ENCODE results near the gene RADIL.

DNA sequence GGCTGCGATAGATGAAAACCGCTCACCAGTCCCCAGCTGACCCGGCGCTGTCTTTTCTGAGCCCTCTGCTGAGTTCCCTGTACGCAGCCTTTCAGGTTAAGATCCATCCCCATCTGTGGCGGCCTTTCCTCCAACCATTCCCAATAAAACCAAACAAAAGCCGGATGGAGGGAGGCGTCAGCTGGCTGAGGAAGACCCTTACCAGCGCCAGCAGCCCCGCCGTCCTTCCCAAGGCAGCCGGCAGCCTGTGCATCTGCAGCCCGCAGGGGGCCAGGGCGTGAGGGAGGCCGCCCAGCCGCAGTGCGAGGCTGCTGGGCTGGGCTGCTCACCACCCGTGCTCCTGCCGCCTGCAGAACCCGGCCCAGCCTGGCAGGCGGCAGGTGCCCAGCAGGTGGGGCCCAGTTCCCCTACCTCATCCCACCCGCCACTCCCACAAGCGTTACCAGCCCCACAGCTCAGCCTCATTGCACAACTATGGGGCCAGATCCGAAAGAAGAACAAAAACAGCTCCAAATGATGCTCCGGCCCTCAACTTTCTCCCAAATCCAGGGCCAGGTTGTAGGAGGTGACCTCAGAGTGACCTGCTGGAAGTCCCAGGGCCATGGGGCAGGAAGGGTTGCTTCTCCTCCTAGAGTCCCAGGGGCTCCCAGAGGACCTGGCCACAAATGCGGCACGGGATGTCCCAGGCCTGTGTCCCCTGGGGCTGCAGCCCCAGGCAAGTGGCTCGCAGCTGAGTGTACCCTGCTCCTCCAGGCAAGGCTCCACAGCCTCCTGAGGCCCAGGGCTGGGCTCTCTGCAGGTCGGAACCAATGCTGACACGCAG is 45.5 kb downstream of the RADIL start:
- TF ChIP-seq, protein P1, sequence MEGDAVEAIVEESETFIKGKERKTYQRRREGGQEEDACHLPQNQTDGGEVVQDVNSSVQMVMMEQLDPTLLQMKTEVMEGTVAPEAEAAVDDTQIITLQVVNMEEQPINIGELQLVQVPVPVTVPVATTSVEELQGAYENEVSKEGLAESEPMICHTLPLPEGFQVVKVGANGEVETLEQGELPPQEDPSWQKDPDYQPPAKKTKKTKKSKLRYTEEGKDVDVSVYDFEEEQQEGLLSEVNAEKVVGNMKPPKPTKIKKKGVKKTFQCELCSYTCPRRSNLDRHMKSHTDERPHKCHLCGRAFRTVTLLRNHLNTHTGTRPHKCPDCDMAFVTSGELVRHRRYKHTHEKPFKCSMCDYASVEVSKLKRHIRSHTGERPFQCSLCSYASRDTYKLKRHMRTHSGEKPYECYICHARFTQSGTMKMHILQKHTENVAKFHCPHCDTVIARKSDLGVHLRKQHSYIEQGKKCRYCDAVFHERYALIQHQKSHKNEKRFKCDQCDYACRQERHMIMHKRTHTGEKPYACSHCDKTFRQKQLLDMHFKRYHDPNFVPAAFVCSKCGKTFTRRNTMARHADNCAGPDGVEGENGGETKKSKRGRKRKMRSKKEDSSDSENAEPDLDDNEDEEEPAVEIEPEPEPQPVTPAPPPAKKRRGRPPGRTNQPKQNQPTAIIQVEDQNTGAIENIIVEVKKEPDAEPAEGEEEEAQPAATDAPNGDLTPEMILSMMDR (conservative IDR thresholded peaks at IDR 0.05; ENCODE audit: low read depth, low read length), result no peak
- no peak for TF ChIP-seq EZH2phosphoT487 (IDR thresholded peaks at IDR 0.05; ENCODE audit: borderline replicate concordance, low read length)

All from PC-3 (cell line).